Hematopoietic multipotent progenitor cell treated with erythropoietin and hydrocortisone succinate and interleukin-3 and kit ligand, for 17 days (in vitro differentiated cells): Measurements from ENCODE around the gene REELD1.
A peak's percentile ranks its signal among the peaks of the same experiment; 100 is the strongest.

Source experiments
- DNase-seq: peaks from one replicate; pipeline ENCODE4 v3.0.0-alpha.2; 2015; ENCODE audit warnings: low spot score

The REELD1 gene

GRCh38 chr4:146214238-146214637 lies at the start of gene REELD1:
TSS of gene REELD1 (plus strand) at chr4:146214538. CDS start at chr4:146216953, 2,415 bp downstream.
- DNase-seq, result no peak

- DNase-seq, result no peak
Measured at GRCh38 chr4:146165221-146165620, 49.1 kb upstream of the REELD1 start.

- no peak for DNase-seq
Measured at GRCh38 chr4:146165840-146166239, 48.5 kb upstream of the REELD1 start.

- no peak for DNase-seq
Measured at GRCh38 chr4:146170149-146170548, 44.2 kb upstream of the REELD1 start.

GRCh38 chr4:146175541-146176453 lies 38.5 kb upstream of the REELD1 start, which contains the start of gene LSM6:
TSS of gene LSM6 (plus strand) at chr4:146175718. CDS start at chr4:146182922, 7,204 bp downstream.
- DNase-seq, result peak; percentile 66

GRCh38 chr4:146176891-146177290 lies 37.4 kb upstream of the REELD1 start:
- no peak for DNase-seq

GRCh38 chr4:146178126-146178525 lies 36.2 kb upstream of the REELD1 start:
- DNase-seq, result no peak

- no peak for DNase-seq
Measured at GRCh38 chr4:146179784-146180370, 34.5 kb upstream of the REELD1 start.

GRCh38 chr4:146182443-146182842 lies 31.9 kb upstream of the REELD1 start:
- peak; percentile 31 for DNase-seq

- DNase-seq, result no peak
Measured at GRCh38 chr4:146183209-146183608, 31.1 kb upstream of the REELD1 start.

GRCh38 chr4:146186041-146186440 lies 28.3 kb upstream of the REELD1 start:
- no peak for DNase-seq

GRCh38 chr4:146186596-146186995 lies 27.7 kb upstream of the REELD1 start:
- DNase-seq, result no peak

- no peak for DNase-seq
Measured at GRCh38 chr4:146190456-146190855, 23.9 kb upstream of the REELD1 start.

- no peak for DNase-seq
Measured at GRCh38 chr4:146191766-146192458, 22.4 kb upstream of the REELD1 start.

- no peak for DNase-seq
Measured at GRCh38 chr4:146193628-146194027, 20.7 kb upstream of the REELD1 start.

- DNase-seq, result no peak
Measured at GRCh38 chr4:146194212-146194611, 20.1 kb upstream of the REELD1 start.

GRCh38 chr4:146202665-146203064 lies 11.7 kb upstream of the REELD1 start:
- no peak for DNase-seq

GRCh38 chr4:146207410-146207809 lies 6.9 kb upstream of the REELD1 start:
- DNase-seq, result no peak

- no peak for DNase-seq
Measured at GRCh38 chr4:146210890-146211289, 3.4 kb upstream of the REELD1 start.

- DNase-seq, result no peak
Measured at GRCh38 chr4:146211440-146211839, 2.9 kb upstream of the REELD1 start.

- DNase-seq, result no peak
Measured at GRCh38 chr4:146212781-146213180, 1.6 kb upstream of the REELD1 start.

GRCh38 chr4:146222313-146222712 lies 8.0 kb downstream of the REELD1 start:
- no peak for DNase-seq
